Bronchial epithelial cell (primary cell): ENCODE results near the gene KNSTRN. TPM values are rescaled to one million over a fixed set of nuclear protein-coding genes. Genes with fewer than 3 reads are reported as not detected.

Source experiments
- DNase-seq: peaks from one replicate; pipeline ENCODE4 v3.0.0-alpha.2; 2010; ENCODE audit warnings: low read depth
- FAIRE-seq: peaks from 2 replicates; lab custom pipeline; 2011; peaks lifted over from hg19 to GRCh38; lab: Jason Lieb, UNC
- H3K27me3 ChIP-seq: 2 replicates; pipeline ENCODE4 v1.5.1; 2011; ENCODE audit warnings: low read length; ENCODE audit not compliant: control insufficient read depth, insufficient read depth
- H3K36me3 ChIP-seq: 2 replicates; pipeline ENCODE4 v1.5.1; 2011; ENCODE audit warnings: low read length; ENCODE audit not compliant: control insufficient read depth, insufficient read depth
- H3K4me3 ChIP-seq: 2 replicates; pipeline ENCODE4 v1.5.1; 2011; ENCODE audit warnings: mild to moderate bottlenecking, low read depth, low read length, control low read depth
- total RNA-seq: library from RNA; depleted of rRNA; stranded (reverse); fragments of >200 nt; gene quantifications from 2 replicates; pipeline ENCODE4 v1.2.1, GENCODE V29; 2014
- TF ChIP-seq, protein P1 (sequence below): IDR thresholded peaks from 2 replicates; pipeline ENCODE4 v1.5.1; 2011; ENCODE audit warnings: mild to moderate bottlenecking, moderate library complexity, low read length, control low read depth, inconsistent platforms; ENCODE audit not compliant: insufficient read depth, severe bottlenecking

The KNSTRN gene
- total RNA-seq, 1 donor from 2014 or later, result 56.9 TPM

DNA sequence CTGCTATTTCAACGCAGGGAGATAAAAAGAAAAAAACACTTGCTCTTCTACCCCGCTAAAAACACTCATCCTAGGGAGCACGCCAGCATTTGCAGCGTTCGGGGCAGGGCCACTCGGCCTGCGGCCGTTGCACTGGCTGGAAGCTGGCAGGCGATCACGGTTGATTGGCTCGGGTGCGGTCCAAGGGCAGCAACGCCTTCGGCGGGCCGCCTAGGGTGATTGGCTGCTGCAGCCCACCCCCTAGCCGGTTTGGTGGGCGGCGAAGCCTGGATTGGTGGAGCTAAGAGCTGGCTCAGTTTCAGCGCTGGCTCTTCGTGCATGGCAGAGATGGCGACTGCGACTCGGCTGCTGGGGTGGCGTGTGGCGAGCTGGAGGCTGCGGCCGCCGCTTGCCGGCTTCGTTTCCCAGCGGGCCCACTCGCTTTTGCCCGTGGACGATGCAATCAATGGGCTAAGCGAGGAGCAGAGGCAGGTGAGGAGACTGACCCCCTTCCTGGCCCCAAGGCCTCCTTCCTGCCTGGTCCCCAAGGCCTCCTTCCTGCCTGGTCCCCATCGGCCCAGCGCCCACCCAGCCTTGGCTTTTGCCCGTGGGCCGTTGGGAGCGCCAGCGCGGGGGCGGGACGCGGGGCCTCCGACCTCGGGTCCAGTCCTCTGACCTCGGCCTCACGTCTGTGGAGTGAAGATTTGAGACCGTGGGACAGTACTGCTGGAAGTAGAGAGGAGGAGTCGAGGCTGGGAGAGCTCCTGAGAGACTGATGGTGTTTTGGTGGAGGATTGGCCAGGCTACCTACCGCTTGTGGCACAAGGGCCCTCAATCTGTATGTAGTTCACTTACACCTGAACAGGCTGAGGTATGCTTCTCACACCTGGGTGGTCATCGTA is 23.2 kb downstream of the KNSTRN start, which contains the start of gene IVD:
TSS of gene IVD (plus strand) at position 295 of the 881 bp plus-strand sequence. CDS start at position 328, 33 bp downstream.
- TF ChIP-seq, protein P1, sequence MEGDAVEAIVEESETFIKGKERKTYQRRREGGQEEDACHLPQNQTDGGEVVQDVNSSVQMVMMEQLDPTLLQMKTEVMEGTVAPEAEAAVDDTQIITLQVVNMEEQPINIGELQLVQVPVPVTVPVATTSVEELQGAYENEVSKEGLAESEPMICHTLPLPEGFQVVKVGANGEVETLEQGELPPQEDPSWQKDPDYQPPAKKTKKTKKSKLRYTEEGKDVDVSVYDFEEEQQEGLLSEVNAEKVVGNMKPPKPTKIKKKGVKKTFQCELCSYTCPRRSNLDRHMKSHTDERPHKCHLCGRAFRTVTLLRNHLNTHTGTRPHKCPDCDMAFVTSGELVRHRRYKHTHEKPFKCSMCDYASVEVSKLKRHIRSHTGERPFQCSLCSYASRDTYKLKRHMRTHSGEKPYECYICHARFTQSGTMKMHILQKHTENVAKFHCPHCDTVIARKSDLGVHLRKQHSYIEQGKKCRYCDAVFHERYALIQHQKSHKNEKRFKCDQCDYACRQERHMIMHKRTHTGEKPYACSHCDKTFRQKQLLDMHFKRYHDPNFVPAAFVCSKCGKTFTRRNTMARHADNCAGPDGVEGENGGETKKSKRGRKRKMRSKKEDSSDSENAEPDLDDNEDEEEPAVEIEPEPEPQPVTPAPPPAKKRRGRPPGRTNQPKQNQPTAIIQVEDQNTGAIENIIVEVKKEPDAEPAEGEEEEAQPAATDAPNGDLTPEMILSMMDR, result no peak
- FAIRE-seq, result no peak
- Histone ChIP-seq H3K36me3 (peaks cover 3% of the 10 kb centered on the region), H3K27me3 (no peaks in the 10 kb centered on the region), H3K4me3 (peak within 1 kb of the TSS; percentile 49)
- DNase-seq, result peak; percentile 85

DNA sequence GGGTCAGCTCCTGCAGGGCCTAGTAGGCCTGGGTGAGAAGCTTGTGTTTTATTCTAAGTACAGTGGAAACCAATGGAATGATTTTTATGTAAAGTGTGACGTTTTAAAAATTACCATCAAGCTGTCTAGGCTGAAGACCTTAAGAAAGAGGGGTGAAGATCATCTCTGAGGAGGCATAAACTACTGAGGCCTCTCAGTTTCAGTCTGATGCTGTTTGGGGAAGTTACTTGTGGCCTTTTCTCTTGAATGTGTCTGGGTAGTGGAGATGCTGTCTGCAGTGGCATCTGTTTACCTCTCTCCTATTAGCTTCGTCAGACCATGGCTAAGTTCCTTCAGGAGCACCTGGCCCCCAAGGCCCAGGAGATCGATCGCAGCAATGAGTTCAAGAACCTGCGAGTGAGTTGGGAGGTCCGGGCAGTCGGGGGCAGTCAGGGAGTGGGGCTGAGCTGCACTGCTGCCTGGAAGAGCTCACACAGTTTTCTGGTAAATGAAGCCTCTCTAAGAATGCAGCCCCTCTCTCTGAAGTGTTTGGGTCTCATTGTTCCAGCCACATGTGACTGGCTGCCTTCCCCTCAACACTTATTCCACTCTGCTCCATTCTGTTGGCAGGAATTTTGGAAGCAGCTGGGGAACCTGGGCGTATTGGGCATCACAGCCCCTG is 24.9 kb downstream of the KNSTRN start:
- TF ChIP-seq, protein P1, result no peak
- Histone ChIP-seq H3K36me3 (peaks cover 10% of the 10 kb centered on the region), H3K4me3 (no peak overlapping the region)

DNA sequence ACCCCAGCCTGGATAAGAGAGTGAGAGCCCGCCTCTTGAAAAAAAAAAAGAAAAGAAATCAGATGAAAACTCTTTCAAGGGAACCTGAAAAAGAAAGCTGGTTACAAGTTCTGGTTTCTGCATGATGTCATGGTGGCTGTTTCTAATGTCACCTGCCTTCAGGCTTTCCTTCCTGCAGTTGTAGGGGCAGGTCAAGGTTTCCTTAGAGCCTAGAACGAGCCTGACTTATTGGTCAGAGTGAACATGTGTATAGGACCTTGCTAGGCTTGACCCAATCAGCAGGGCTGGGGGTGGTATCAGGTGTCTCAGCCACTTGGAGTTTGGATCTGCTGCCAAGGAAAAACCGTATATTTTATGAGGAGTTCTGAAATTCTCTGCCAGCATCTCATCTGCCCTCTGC is 26.8 kb downstream of the KNSTRN start:
- peaks cover 10% of the 10 kb centered on the region for H3K36me3 ChIP-seq
- DNase-seq, result no peak
- TF ChIP-seq, protein P1, result no peak
- no peak overlapping the region for H3K4me3 ChIP-seq
- FAIRE-seq, result no peak
- no peaks in the 10 kb centered on the region for H3K27me3 ChIP-seq

More for the DNA sequence above, 24.9 kb downstream of the KNSTRN start:
- no peak for FAIRE-seq
- H3K27me3 ChIP-seq, result no peaks in the 10 kb centered on the region
- no peak for DNase-seq

DNA sequence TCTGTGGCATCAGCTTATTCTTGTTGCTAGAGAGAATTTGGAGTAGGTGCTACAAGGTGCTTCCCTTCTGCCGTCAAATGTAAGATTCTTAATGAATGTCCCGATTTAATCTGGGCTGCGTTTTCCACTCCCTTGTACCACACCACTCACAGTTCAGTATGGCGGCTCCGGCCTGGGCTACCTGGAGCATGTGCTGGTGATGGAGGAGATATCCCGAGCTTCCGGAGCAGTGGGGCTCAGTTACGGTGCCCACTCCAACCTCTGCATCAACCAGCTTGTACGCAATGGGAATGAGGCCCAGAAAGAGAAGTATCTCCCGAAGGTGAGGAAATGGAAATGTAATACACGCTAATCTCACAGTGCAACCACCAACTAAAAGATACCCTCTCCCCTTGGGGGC is 28.0 kb downstream of the KNSTRN start:
- Histone ChIP-seq H3K27me3 (no peaks in the 10 kb centered on the region), H3K4me3 (no peak overlapping the region), H3K36me3 (peaks cover 11% of the 10 kb centered on the region)
- TF ChIP-seq, protein P1, result no peak
- FAIRE-seq, result no peak
- DNase-seq, result no peak

DNA sequence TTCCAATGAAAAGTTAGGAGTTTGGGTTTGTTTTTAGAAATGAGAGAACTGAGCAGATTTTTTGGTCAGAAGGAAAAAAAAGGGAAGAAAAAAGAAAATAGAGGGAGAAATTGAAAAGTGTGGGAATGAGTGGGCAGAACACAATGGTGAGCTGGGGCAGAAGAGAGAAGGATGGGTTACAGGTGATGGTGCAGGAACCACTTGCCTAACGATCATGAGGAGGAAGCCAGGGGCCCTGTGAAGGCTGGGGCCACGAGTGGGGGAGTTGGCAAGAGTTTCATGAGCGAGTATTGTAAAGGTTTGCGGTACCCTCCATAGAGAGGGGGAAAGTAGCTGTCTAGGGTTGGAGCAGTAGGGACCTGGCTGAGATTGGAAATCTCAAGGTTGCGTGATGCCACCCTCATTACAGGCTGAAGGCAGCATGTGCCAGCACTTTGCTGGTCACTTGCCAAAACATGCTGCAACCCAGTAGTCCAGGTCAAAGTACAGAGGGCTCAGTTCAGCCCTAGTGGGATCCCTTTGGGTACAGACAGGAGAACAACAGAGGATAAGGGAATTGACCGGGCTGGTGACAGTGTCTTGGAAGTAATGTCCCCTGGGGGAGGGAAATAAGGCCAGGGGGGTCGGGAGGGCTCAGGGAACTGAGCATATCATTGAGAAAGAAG is 29.7 kb downstream of the KNSTRN start:
- Histone ChIP-seq H3K27me3 (no peaks in the 10 kb centered on the region), H3K4me3 (no peak overlapping the region), H3K36me3 (peaks cover 18% of the 10 kb centered on the region)
- FAIRE-seq, result no peak
- DNase-seq, result no peak
- TF ChIP-seq, protein P1, result no peak
